Measurements from ENCODE around the gene C2orf76. TPM values are rescaled to one million over a fixed set of nuclear protein-coding genes. Genes with fewer than 3 reads are reported as not detected.

C2orf76 gene
- total and polyA plus RNA-seq, 2 of the 4 experiments (the other 2 are of a cell fraction) = 10.6 to 12.6 TPM

- intact Hi-C loops (cut with micrococcal nuclease) (no loop called here), dilution Hi-C loops (cut with HindIII; ENCODE audit: low sequenced_read_pairs, unreplicated experiment) (no loop called here), in situ Hi-C loops (cut with MboI; ENCODE audit: low sequenced_read_pairs) (no loop called here)
- Histone ChIP-seq H3K27me3 (ENCODE audit: control insufficient read depth, insufficient read depth, low read length) (no peaks in the 10 kb centered on the region), H3K56ac (ENCODE audit: extremely low read depth, insufficient read depth, low read length) (no peak overlapping the region), H3K4me2 (ENCODE audit: low read depth, low read length) (no peak overlapping the region), H4K20me1 (ENCODE audit: insufficient read depth, low read length) (no peaks in the 10 kb centered on the region), H3K9ac (ENCODE audit: low read depth, low read length) (no peak overlapping the region), H3K9me3 (ENCODE audit: control insufficient read depth, insufficient read depth, low read length) (no peaks in the 10 kb centered on the region), H4K8ac (ENCODE audit: low read depth in 2 of 2, low read length in 2 of 2) (no peak overlapping the region), H2BK15ac (ENCODE audit: low read depth, low read length) (no peak overlapping the region), H3K27ac (ENCODE audit: insufficient read depth, low read length) (no peak overlapping the region), H3K4me3 (ENCODE audit: insufficient read depth, low read depth, low read length) (no peak overlapping the region), H3K79me1 (ENCODE audit: low read depth in 1 of 2, low read length in 2 of 2) (no peaks in the 10 kb centered on the region), H3K9me1 (ENCODE audit: insufficient read depth, low read length) (no peaks in the 10 kb centered on the region), H2AK5ac (ENCODE audit: low read depth, low read length) (no peak overlapping the region), H3K23ac (ENCODE audit: low read depth, low read length) (no peak overlapping the region), H3K4me1 (ENCODE audit: control insufficient read depth, insufficient read depth, low read length) (no peaks in the 10 kb centered on the region), H4K91ac (ENCODE audit: insufficient read depth, low read depth, low read length) (no peak overlapping the region), H3K36me3 (ENCODE audit: control insufficient read depth, insufficient read depth, low read length) (no peaks in the 10 kb centered on the region), H3K14ac (replicated peaks; ENCODE audit: low read depth, low read length) (no peak overlapping the region), H3K18ac (ENCODE audit: low read depth, low read length) (no peak overlapping the region), H3K4ac (ENCODE audit: low read depth, low read length) (no peak overlapping the region), H2AFZ (replicated peaks; ENCODE audit: low read length, poor library complexity) (no peak overlapping the region), H4K5ac (ENCODE audit: low read depth, low read length) (no peak overlapping the region), H2BK20ac (ENCODE audit: low read depth, low read length) (no peak overlapping the region), H2BK5ac (ENCODE audit: low read depth, low read length, poor library complexity, severe bottlenecking) (no peak overlapping the region), H2AK9ac (replicated peaks; ENCODE audit: low read depth, low read length, poor library complexity) (no peak overlapping the region), H2BK120ac (ENCODE audit: low read depth, low read length) (no peak overlapping the region)
- TF ChIP-seq ELK1 (IDR thresholded peaks at IDR 0.05; ENCODE audit: borderline replicate concordance, low read depth, low read length) = no peak
- TF ChIP-seq BHLHE40 (IDR thresholded peaks at IDR 0.05; ENCODE audit: low read depth, low read length) = no peak
- TF ChIP-seq MXI1 (IDR thresholded peaks at IDR 0.05; ENCODE audit: borderline replicate concordance, low read depth, low read length) = no peak
- TF ChIP-seq CEBPB (IDR thresholded peaks at IDR 0.05; ENCODE audit: low read depth, low read length) = no peak
- no peak for TF ChIP-seq MAZ (IDR thresholded peaks at IDR 0.05; ENCODE audit: borderline replicate concordance, low read depth, low read length)
- no peak for TF ChIP-seq NFE2L2 (IDR thresholded peaks at IDR 0.05; ENCODE audit: low read depth, low read length)
- TF ChIP-seq USF2 (IDR thresholded peaks at IDR 0.05; ENCODE audit: low read depth, low read length) = no peak
- no peak for TF ChIP-seq CTCF (conservative IDR thresholded peaks at IDR 0.05; ENCODE audit: low read depth, low read length)
- TF ChIP-seq SMC3 (IDR thresholded peaks at IDR 0.05; ENCODE audit: low read depth, low read length) = no peak
- TF ChIP-seq RCOR1 (IDR thresholded peaks at IDR 0.05; ENCODE audit: insufficient replicate concordance, low read length) = no peak
- TF ChIP-seq FOS (IDR thresholded peaks at IDR 0.05; ENCODE audit: low read depth, low read length) = no peak
- TF ChIP-seq CHD1 (IDR thresholded peaks at IDR 0.05; ENCODE audit: low read depth, low read length) = no peak
- TF ChIP-seq RAD21 (IDR thresholded peaks at IDR 0.05; ENCODE audit: low read length) = no peak
- no peak for TF ChIP-seq POLR2A (IDR thresholded peaks at IDR 0.05; ENCODE audit: low read depth, low read length)
- TF ChIP-seq RFX5 (IDR thresholded peaks at IDR 0.05; ENCODE audit: low read depth, low read length) = no peak
- TF ChIP-seq MAFK (IDR thresholded peaks at IDR 0.05; ENCODE audit: low read depth, low read length) = no peak
- DNase-seq (no peak), ATAC-seq (ENCODE audit: low read depth) (no peak)
- BruUV-seq (replicated peaks) = no TSS peak
- POLR2A ChIA-PET (ENCODE audit: unreplicated experiment) = no interaction called here
- CTCF ChIA-PET = interaction anchor here (0.7 kb wide), 1 partner anchor 21 kb away, joined by 3 read pairs; no protein-coding TSS in a partner anchor
- WGBS, 2 experiments (ENCODE audit: extremely low coverage in 2 of 2, insufficient read length in 1 of 2) = no CpG with 5 or more reads among the region's 5 CpGs
Observed at GRCh38 chr2:119311371-119311770, 55.3 kb downstream of the C2orf76 start.
